H9 (cell line): ENCODE measurements around the gene MMEL1. TPM values are rescaled to one million over a fixed set of nuclear protein-coding genes. Genes with fewer than 3 reads are reported as not detected.

Experiments used
- DNase-seq: peaks from one replicate; pipeline ENCODE4 v3.0.0-alpha.2; 2017
- H2AFZ ChIP-seq: one replicate; pipeline ENCODE4 v1.6.1; 2013; ENCODE audit warnings: mild to moderate bottlenecking, low read length, control low read depth, moderate library complexity
- H2AK5ac ChIP-seq: 2 replicates; pipeline ENCODE4 v1.6.1; 2013; ENCODE audit warnings: low read length, control low read depth, mixed read lengths; ENCODE audit not compliant: insufficient read length
- H2BK120ac ChIP-seq: one replicate; pipeline ENCODE4 v1.6.1; 2013; ENCODE audit warnings: low read depth, mild to moderate bottlenecking, low read length, control low read depth, inconsistent platforms; ENCODE audit not compliant: poor library complexity, severe bottlenecking
- H2BK12ac ChIP-seq: 2 replicates; pipeline ENCODE4 v1.6.1; 2013; ENCODE audit warnings: low read length, control low read depth, mixed read lengths, low read depth; ENCODE audit not compliant: insufficient read length
- H2BK15ac ChIP-seq: 2 replicates; pipeline ENCODE4 v1.6.1; 2013; ENCODE audit warnings: low read depth, low read length, control low read depth
- H2BK20ac ChIP-seq: one replicate; pipeline ENCODE4 v1.6.1; 2013; ENCODE audit warnings: low read depth, mild to moderate bottlenecking, low read length, control low read depth, inconsistent platforms; ENCODE audit not compliant: poor library complexity, severe bottlenecking
- H2BK5ac ChIP-seq: 2 replicates; pipeline ENCODE4 v1.6.1; 2013; ENCODE audit warnings: low read length, control low read depth, mixed read lengths; ENCODE audit not compliant: insufficient read length
- H3K14ac ChIP-seq: 2 replicates; pipeline ENCODE4 v1.6.1; 2013; ENCODE audit warnings: low read length, control low read depth; ENCODE audit not compliant: insufficient read depth
- H3K18ac ChIP-seq: 2 replicates; pipeline ENCODE4 v1.6.1; 2013; ENCODE audit warnings: low read depth, mild to moderate bottlenecking, mixed read lengths, low read length, control low read depth; ENCODE audit not compliant: insufficient read length
- H3K23ac ChIP-seq: 2 replicates; pipeline ENCODE4 v1.6.1; 2013; ENCODE audit warnings: low read length, control low read depth, mixed read lengths, low read depth; ENCODE audit not compliant: insufficient read length
- H3K23me2 ChIP-seq: 2 replicates; pipeline ENCODE4 v1.6.1; 2013; ENCODE audit warnings: low read depth, mild to moderate bottlenecking, mixed read lengths, low read length, control low read depth; ENCODE audit not compliant: insufficient read length, poor library complexity, severe bottlenecking
- H3K27ac ChIP-seq: 2 replicates; pipeline ENCODE4 v1.5.1; 2013; ENCODE audit warnings: low read length, control low read depth, mixed read lengths, low read depth; ENCODE audit not compliant: insufficient read length
- H3K27me3 ChIP-seq: 2 replicates; pipeline ENCODE4 v1.6.1; 2013; ENCODE audit warnings: low read length, control low read depth, inconsistent platforms; ENCODE audit not compliant: insufficient read depth
- H3K4ac ChIP-seq: 2 replicates; pipeline ENCODE4 v1.6.1; 2013; ENCODE audit warnings: low read depth, mild to moderate bottlenecking, control low read depth, inconsistent platforms, low read length, moderate library complexity
- H3K4me1 ChIP-seq: 2 replicates; pipeline ENCODE4 v1.6.1; 2013; ENCODE audit warnings: low read length, control low read depth, inconsistent platforms; ENCODE audit not compliant: insufficient read depth
- H3K4me2 ChIP-seq: 2 replicates; pipeline ENCODE4 v1.6.1; 2013; ENCODE audit warnings: low read length, control low read depth, mixed read lengths; ENCODE audit not compliant: insufficient read length, insufficient read depth
- H3K56ac ChIP-seq: 2 replicates; pipeline ENCODE4 v1.6.1; 2013; ENCODE audit warnings: low read depth, mild to moderate bottlenecking, mixed read lengths, low read length, control low read depth; ENCODE audit not compliant: insufficient read length
- H3K79me1 ChIP-seq: 2 replicates; pipeline ENCODE4 v1.6.1; 2013; ENCODE audit warnings: low read depth, mild to moderate bottlenecking, moderate library complexity, low read length, control low read depth, inconsistent platforms; ENCODE audit not compliant: insufficient read depth, poor library complexity, severe bottlenecking
- H3K79me2 ChIP-seq: 2 replicates; pipeline ENCODE4 v1.6.1; 2013; ENCODE audit warnings: low read length, control low read depth, inconsistent platforms; ENCODE audit not compliant: insufficient read depth
- H3K9ac ChIP-seq: 2 replicates; pipeline ENCODE4 v1.6.1; 2013; ENCODE audit warnings: low read length, control low read depth, mixed read lengths; ENCODE audit not compliant: insufficient read length; ENCODE audit errors: extremely low read depth
- H3K9me3 ChIP-seq: one replicate; pipeline ENCODE4 v1.6.1; 2013; ENCODE audit warnings: low read depth, low read length, inconsistent platforms; ENCODE audit not compliant: control insufficient read depth
- H3T11ph ChIP-seq: one replicate; pipeline ENCODE4 v1.6.1; 2013; ENCODE audit warnings: mild to moderate bottlenecking, low read length, control low read depth, inconsistent platforms
- H4K20me1 ChIP-seq: one replicate; pipeline ENCODE4 v1.6.1; 2013; ENCODE audit not compliant: control insufficient read depth, insufficient read length, insufficient read depth
- H4K5ac ChIP-seq: 2 replicates; pipeline ENCODE4 v1.6.1; 2013; ENCODE audit warnings: low read depth, mild to moderate bottlenecking, mixed read lengths, low read length, control low read depth; ENCODE audit not compliant: insufficient read length
- H4K8ac ChIP-seq: replicated peaks from 2 replicates; pipeline ENCODE4 v1.6.1; 2013; ENCODE audit warnings: low read length, control low read depth, mixed read lengths, low read depth; ENCODE audit not compliant: insufficient read length
- H4K91ac ChIP-seq: 2 replicates; pipeline ENCODE4 v1.6.1; 2013; ENCODE audit warnings: low read depth, mild to moderate bottlenecking, moderate library complexity, mixed read lengths, low read length, control low read depth; ENCODE audit not compliant: insufficient read length
- H3K27ac Mint-ChIP-seq, 3 experiments: 2 replicates in 2 of 3; 3 replicates in 1 of 3; pipeline ENCODE4 v1.8.0; 2020 to 2021; ENCODE audit warnings: mixed read lengths in 3 of 3, mild to moderate bottlenecking in 1 of 3, moderate library complexity in 1 of 3
- H3K27me3 Mint-ChIP-seq: 2 replicates; pipeline ENCODE4 v1.8.0; 2021; ENCODE audit warnings: low read depth, mild to moderate bottlenecking, moderate library complexity, mixed read lengths
- H3K36me3 Mint-ChIP-seq, 3 experiments: 2 replicates in 2 of 3; 3 replicates in 1 of 3; pipeline ENCODE4 v1.8.0; 2020 to 2021; ENCODE audit warnings: low read depth in 3 of 3, mixed read lengths in 3 of 3; ENCODE audit not compliant: insufficient read depth in 1 of 3
- H3K4me1 Mint-ChIP-seq, 2 experiments: 2 replicates each; pipeline ENCODE4 v1.8.0; 2020; ENCODE audit warnings: mixed read lengths in 2 of 2
- H3K4me3 Mint-ChIP-seq, 2 experiments: 2 replicates in 1 of 2; 3 replicates in 1 of 2; pipeline ENCODE4 v1.8.0; 2020 to 2021; ENCODE audit warnings: mild to moderate bottlenecking in 2 of 2, mixed read lengths in 2 of 2, moderate library complexity in 1 of 2
- H3K9me3 Mint-ChIP-seq, 2 experiments: 2 replicates in 1 of 2; 3 replicates in 1 of 2; pipeline ENCODE4 v1.8.0; 2020; ENCODE audit warnings: mild to moderate bottlenecking in 2 of 2, mixed read lengths in 2 of 2, moderate library complexity in 1 of 2
- CTCF ChIP-seq: fragments of 200-600 bp; sonication (generic); conservative IDR thresholded peaks from 3 replicates; pipeline ENCODE4 v1.8.0; 2021; ENCODE audit warnings: antibody characterized with exemption, mild to moderate bottlenecking
- WGBS: extraction: QIAGEN DNeasy Blood & Tissue Kit; methylation state at CpG from one replicate; pipeline ENCODE4 v1.1.7; 2013; ENCODE audit warnings: missing lambda C conversion rate, low lambda C conversion rate, mixed read lengths; ENCODE audit not compliant: insufficient read length; ENCODE audit errors: extremely low coverage; 5-methylcytosine and 5-hydroxymethylcytosine counted together
- total RNA-seq: library from RNA; stranded (reverse); gene quantifications from 2 replicates; pipeline ENCODE4 v1.2.1, GENCODE V29; 2021

Gene MMEL1
- total RNA-seq, 1 experiment from 2014 or later, result 0.42 TPM

GRCh38 chr1:2595261-2595811 is 37.5 kb downstream of the MMEL1 start:
- Mint-ChIP-seq H3K4me3 (no peak overlapping the region), H3K9me3 (peaks cover 6 to 20% of the 10 kb centered on the region in 2 experiments; a peak in 4 of 5 replicates), H3K36me3 (peaks cover 3 to 12% (median 4%) of the 10 kb centered on the region in 3 experiments; a peak in 6 of 7 replicates), H3K27me3 (peaks cover 9% of the 10 kb centered on the region; the same call in 1 of the 2 replicates), H3K4me1 (no peaks in the 10 kb centered on the region), H3K27ac (no peak overlapping the region)
- Histone ChIP-seq H2AFZ (no peak overlapping the region), H3K23me2 (no peaks in the 10 kb centered on the region), H4K8ac (no peak overlapping the region), H3K27me3 (no peaks in the 10 kb centered on the region), H2BK5ac (no peak overlapping the region), H3T11ph (no peak overlapping the region), H3K79me2 (no peaks in the 10 kb centered on the region), H3K4me2 (no peak overlapping the region), H3K9me3 (no peaks in the 10 kb centered on the region), H3K56ac (no peak overlapping the region), H3K4ac (no peak overlapping the region), H2BK15ac (no peak overlapping the region), H3K4me1 (no peaks in the 10 kb centered on the region), H2AK5ac (no peak overlapping the region), H4K91ac (no peak overlapping the region), H4K20me1 (no peaks in the 10 kb centered on the region), H3K14ac (no peak overlapping the region), H4K5ac (no peak overlapping the region), H3K18ac (no peak overlapping the region), H2BK12ac (no peak overlapping the region), H3K27ac (no peak overlapping the region), H2BK120ac (no peak overlapping the region), H2BK20ac (no peak overlapping the region), H3K23ac (no peak overlapping the region), H3K9ac (no peak overlapping the region), H3K79me1 (no peaks in the 10 kb centered on the region)
- no CpG with 5 or more reads among the region's 19 CpGs for WGBS
- DNase-seq, result peak; percentile 19
- no peak for TF ChIP-seq CTCF
